Thoracic aorta (tissue), 2 donors: ENCODE data around the gene NKAIN2. TPM values are rescaled to one million over a fixed set of nuclear protein-coding genes. Genes with fewer than 3 reads are reported as not detected.

ENCODE experiments used
- ATAC-seq: fragments of 150-250 bp; one replicate; pipeline ENCODE4 v1.8.0; 2017; ENCODE audit warnings: low read depth; ENCODE audit not compliant: insufficient number of reproducible peaks, low FRiP score
- DNase-seq: peaks from one replicate; pipeline ENCODE4 v3.0.0-alpha.2; 2020; ENCODE audit warnings: low spot score
- H3K27ac ChIP-seq, 2 donors: fragments of 200-600 bp; sonication (generic); 1 replicate in 1 of 2; 2 replicates in 1 of 2; pipeline ENCODE4 v1.5.1; 2016; ENCODE audit warnings: mild to moderate bottlenecking in 2 of 2, moderate library complexity in 2 of 2
- H3K27me3 ChIP-seq: fragments of 200-600 bp; sonication (generic); replicated peaks from 2 replicates; pipeline ENCODE4 v1.6.0; 2016; ENCODE audit warnings: mild to moderate bottlenecking; ENCODE audit not compliant: insufficient read depth
- H3K36me3 ChIP-seq: fragments of 200-600 bp; sonication (generic); one replicate; pipeline ENCODE4 v1.5.1; 2016
- H3K4me1 ChIP-seq, 2 donors: fragments of 200-600 bp; sonication (generic); 1 replicate in 1 of 2; 2 replicates in 1 of 2; pipeline versions ENCODE4 v1.5.1 to v1.6.0; 2016; ENCODE audit warnings: low read depth in 2 of 2, mild to moderate bottlenecking in 1 of 2; ENCODE audit not compliant: control insufficient read depth in 1 of 2
- H3K4me3 ChIP-seq: fragments of 200-600 bp; sonication (generic); 2 replicates; pipeline ENCODE4 v1.5.1; 2016; ENCODE audit warnings: mild to moderate bottlenecking
- H3K9me3 ChIP-seq: fragments of 200-600 bp; sonication (generic); 2 replicates; pipeline ENCODE4 v1.5.1; 2016
- CTCF ChIP-seq: fragments of 200-600 bp; sonication (generic); IDR thresholded peaks from one replicate; pipeline ENCODE4 v1.5.1; 2019; ENCODE audit warnings: antibody characterized with exemption
- total RNA-seq, 2 donors: library from RNA; depleted of rRNA; stranded (reverse); fragments of >200 nt; gene quantifications; one replicate each; pipeline versions ENCODE4 v1.1.0 to v1.2.3, GENCODE V29; 2016

NKAIN2 gene
- total RNA-seq, 2 donors from 2014 or later = 0.28 TPM; not detected in 1

- H3K4me1 ChIP-seq = peaks cover 0 to 13% of the 10 kb centered on the region in 2 donors
- no peak overlapping the region for H3K27ac ChIP-seq
- H3K36me3 ChIP-seq = no peaks in the 10 kb centered on the region
- no peak for DNase-seq
- H3K4me3 ChIP-seq = no peak overlapping the region
- ATAC-seq = no peak
- no peaks in the 10 kb centered on the region for H3K9me3 ChIP-seq
- peaks cover 6% of the 10 kb centered on the region for H3K27me3 ChIP-seq
- no peak for TF ChIP-seq CTCF
Observed at GRCh38 chr6:123804787-123805540, 1.3 kb downstream of the NKAIN2 start.

DNA sequence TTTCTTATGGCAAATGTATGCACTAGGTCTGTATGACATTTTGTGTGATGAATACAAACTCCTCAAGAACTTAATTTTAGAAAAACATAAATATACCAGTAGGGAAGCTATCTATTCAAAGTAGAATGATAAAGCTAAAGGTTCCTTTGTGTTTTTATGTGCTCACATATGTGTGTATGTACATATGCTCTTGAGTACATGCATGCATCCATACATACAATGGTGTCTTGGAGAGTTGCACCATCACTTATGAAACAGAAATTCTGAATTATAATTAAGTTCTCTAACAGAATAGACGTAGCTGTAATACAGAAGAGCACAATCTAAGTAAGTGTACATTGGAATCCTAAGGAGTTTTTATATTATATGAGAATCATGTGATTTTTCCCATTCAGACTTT is 2.3 kb downstream of the NKAIN2 start:
- peaks cover 0 to 13% of the 10 kb centered on the region in 2 donors for H3K4me1 ChIP-seq
- H3K4me3 ChIP-seq = no peak overlapping the region
- no peak for ATAC-seq

GRCh38 chr6:123806561-123806960 is 2.9 kb downstream of the NKAIN2 start:
- Histone ChIP-seq H3K9me3 (no peaks in the 10 kb centered on the region), H3K27me3 (peaks cover 6% of the 10 kb centered on the region), H3K4me1 (peaks cover 0 to 13% of the 10 kb centered on the region in 2 donors), H3K36me3 (no peaks in the 10 kb centered on the region), H3K4me3 (no peak overlapping the region), H3K27ac (no peak overlapping the region)
- no peak for DNase-seq
- no peak for ATAC-seq
- TF ChIP-seq CTCF = no peak

More for the DNA sequence above, 2.3 kb downstream of the NKAIN2 start:
- H3K27ac ChIP-seq = no peak overlapping the region
- H3K9me3 ChIP-seq = no peaks in the 10 kb centered on the region
- DNase-seq = no peak
- peaks cover 6% of the 10 kb centered on the region for H3K27me3 ChIP-seq
- H3K36me3 ChIP-seq = no peaks in the 10 kb centered on the region
- TF ChIP-seq CTCF = no peak

DNA sequence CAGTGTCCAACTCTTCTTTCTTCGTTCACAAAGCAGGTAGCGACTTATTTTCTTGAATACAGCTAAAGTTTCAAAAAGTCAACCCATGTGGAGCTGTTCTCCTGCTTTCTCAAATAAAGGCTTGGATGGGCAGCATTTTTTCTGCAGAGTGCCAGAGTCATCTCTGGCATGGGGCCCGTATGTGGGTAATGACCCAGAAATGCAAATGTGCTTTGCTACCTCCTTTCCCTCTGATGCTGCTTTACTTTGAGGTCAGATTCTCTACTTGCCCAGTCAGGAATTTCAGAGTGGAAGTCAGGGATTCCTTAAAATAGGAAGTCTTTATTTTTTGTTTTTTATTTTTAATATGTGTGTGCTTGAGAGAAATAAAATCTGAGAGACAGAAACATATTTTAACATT is 4.9 kb downstream of the NKAIN2 start:
- no peaks in the 10 kb centered on the region for H3K9me3 ChIP-seq
- H3K4me1 ChIP-seq = no peaks in the 10 kb centered on the region
- peaks cover 6% of the 10 kb centered on the region for H3K27me3 ChIP-seq
- ATAC-seq = no peak
- DNase-seq = no peak
- H3K4me3 ChIP-seq = no peak overlapping the region
- no peak overlapping the region for H3K27ac ChIP-seq
- no peak for TF ChIP-seq CTCF
- no peaks in the 10 kb centered on the region for H3K36me3 ChIP-seq

GRCh38 chr6:123810214-123810613 is 6.5 kb downstream of the NKAIN2 start:
- H3K36me3 ChIP-seq = no peaks in the 10 kb centered on the region
- H3K4me3 ChIP-seq = no peak overlapping the region
- peaks cover 3% of the 10 kb centered on the region for H3K27me3 ChIP-seq
- no peaks in the 10 kb centered on the region for H3K9me3 ChIP-seq
- no peaks in the 10 kb centered on the region for H3K4me1 ChIP-seq
- H3K27ac ChIP-seq = no peak overlapping the region
- no peak for TF ChIP-seq CTCF
- no peak for ATAC-seq
- DNase-seq = no peak
